Neural cell (in vitro differentiated cells): ENCODE data around the gene NAV1.

Experiments
- CTCF ChIP-seq: fragments of 450-650 bp; IDR thresholded peaks from 2 replicates; pipeline ENCODE4 v1.5.1; 2014; ENCODE audit warnings: antibody characterized with exemption, mild to moderate bottlenecking, moderate library complexity; ENCODE audit not compliant: poor library complexity, severe bottlenecking
- EP300 ChIP-seq: fragments of 450-650 bp; conservative IDR thresholded peaks from 2 replicates; pipeline ENCODE4 v1.6.1; 2014; ENCODE audit warnings: antibody characterized with exemption, mild to moderate bottlenecking, moderate library complexity; ENCODE audit not compliant: poor library complexity, severe bottlenecking
- EZH2 ChIP-seq: fragments of 200-600, 300-800 bp; shearing (Covaris generic), sonication (generic); IDR thresholded peaks from 2 replicates; pipeline ENCODE4 v1.6.1; 2014; ENCODE audit warnings: antibody characterized with exemption, low read length, borderline replicate concordance, mild to moderate bottlenecking; ENCODE audit not compliant: insufficient read depth, poor library complexity, severe bottlenecking
- POLR2AphosphoS5 ChIP-seq: IDR thresholded peaks from 2 replicates; pipeline ENCODE4 v1.6.1; 2012
- RAD21 ChIP-seq: fragments of 450-650 bp; conservative IDR thresholded peaks from 2 replicates; pipeline ENCODE4 v1.6.1; 2014; ENCODE audit warnings: antibody characterized with exemption, mild to moderate bottlenecking, moderate library complexity
- REST ChIP-seq: IDR thresholded peaks from 2 replicates; pipeline ENCODE4 v1.6.1; 2012; ENCODE audit warnings: borderline replicate concordance
- SMC3 ChIP-seq: fragments of 450-650 bp; conservative IDR thresholded peaks from 2 replicates; pipeline ENCODE4 v1.6.1; 2014; ENCODE audit warnings: antibody characterized with exemption, mild to moderate bottlenecking, moderate library complexity; ENCODE audit not compliant: poor library complexity
- TAF1 ChIP-seq: IDR thresholded peaks from 2 replicates; pipeline ENCODE4 v1.6.1; 2012; ENCODE audit warnings: low read depth

GRCh38 chr1:201490708-201491131 is 48.2 kb upstream of the NAV1 start:
- TF ChIP-seq EZH2 (no peak), CTCF (no peak), TAF1 (no peak), POLR2AphosphoS5 (no peak), RAD21 (no peak), EP300 (no peak), REST (no peak), SMC3 (no peak)
